Esophagus squamous epithelium (tissue), 5 donors: Measurements from ENCODE around the gene KRT78. TPM values are rescaled to one million over a fixed set of nuclear protein-coding genes. Genes with fewer than 3 reads are reported as not detected.
"Not testable (repeated sequence)": the region's sequence is repeated elsewhere in the genome, so short reads cannot be mapped to it uniquely, and the experiment has no call there.

ENCODE experiments used
- DNase-seq: peaks from one replicate; lab custom pipeline; 2025; lab: John Stamatoyannopoulos, UW
- H3K27ac ChIP-seq, 4 donors: fragments of 200-600 bp; sonication (generic); one replicate each; pipeline ENCODE4 v1.5.1; 2016 to 2019; ENCODE audit warnings: mild to moderate bottlenecking in 1 of 4
- H3K27me3 ChIP-seq, 4 donors: fragments of 200-600 bp; sonication (generic); 1 replicate in 3 of 4; 2 replicates in 1 of 4; pipeline versions ENCODE4 v1.5.1 to v1.6.0; 2017 to 2021; ENCODE audit warnings: antibody characterized with exemption in 1 of 4
- H3K36me3 ChIP-seq, 3 donors: fragments of 200-600 bp; sonication (generic); one replicate each; pipeline ENCODE4 v1.5.1; 2016 to 2019
- H3K4me1 ChIP-seq, 3 donors: fragments of 200-600 bp; sonication (generic); one replicate each; pipeline ENCODE4 v1.5.1; 2017 to 2019
- H3K4me3 ChIP-seq, 4 donors: fragments of 200-600 bp; sonication (generic); 1 replicate in 3 of 4; 2 replicates in 1 of 4; pipeline ENCODE4 v1.5.1; 2016 to 2019; ENCODE audit warnings: mild to moderate bottlenecking in 2 of 4, moderate library complexity in 1 of 4
- H3K9me3 ChIP-seq, 3 donors: fragments of 200-600 bp; sonication (generic); one replicate each; pipeline ENCODE4 v1.5.1; 2016 to 2019
- CTCF ChIP-seq, 6 experiments: fragments of 450-650 bp in 4 of 6; fragments of 200-600 bp in 2 of 6; sonication (generic) in 2 of 6; IDR thresholded peaks; one replicate each; pipeline ENCODE4 v1.5.1; 2016 to 2019; ENCODE audit warnings: antibody characterized with exemption in 6 of 6, mild to moderate bottlenecking in 4 of 6, moderate library complexity in 4 of 6
- POLR2A ChIP-seq, 4 donors: fragments of 450-650 bp; IDR thresholded peaks; one replicate each; pipeline ENCODE4 v1.6.1; 2017; ENCODE audit warnings: antibody characterized with exemption in 4 of 4, mild to moderate bottlenecking in 4 of 4, moderate library complexity in 3 of 4
- WGBS, 2 donors: methylation state at CpG; one replicate each; pipeline ENCODE4 v1.1.5; 2018; 5-methylcytosine and 5-hydroxymethylcytosine counted together
- intact Hi-C: fragments of 100-400 bp; cut with DNase I; formaldehyde crosslinking; loops from one replicate; pipeline ENCODE4 v1.15.0; 2022
- total RNA-seq, 4 donors: library from RNA; depleted of rRNA; stranded (reverse); fragments of >200 nt; gene quantifications; one replicate each; pipeline ENCODE4 v1.1.0, GENCODE V29; 2016
- donor health status: DM: yes; HTN: yes; CAD: no.

KRT78 gene
- total RNA-seq, 4 donors from 2014 or later: 194 to 481 (median 307) TPM

- intact Hi-C loops: no loop called here
- peaks cover 0 to 10% (median 0%) of the 10 kb centered on the region in 4 donors for H3K27me3 ChIP-seq
Measured at GRCh38 chr12:52892207-52892852, 43.5 kb upstream of the KRT78 start.

GRCh38 chr12:52891044-52891443 is 42.2 kb upstream of the KRT78 start:
- peaks cover 0 to 10% (median 0%) of the 10 kb centered on the region in 4 donors for H3K27me3 ChIP-seq
- no peak overlapping the region for H3K27ac ChIP-seq
- H3K9me3 ChIP-seq: no peaks in the 10 kb centered on the region
- H3K36me3 ChIP-seq: no peaks in the 10 kb centered on the region
- H3K4me3 ChIP-seq: no peak overlapping the region
- DNase-seq: no peak
- intact Hi-C loops: no loop called here
- peaks cover 0 to 6% (median 0%) of the 10 kb centered on the region in 3 donors for H3K4me1 ChIP-seq
- TF ChIP-seq CTCF (IDR thresholded peaks at IDR 0.05) (no peak), POLR2A (IDR thresholded peaks at IDR 0.05) (no peak)
- 53 to 74% methylated on average over 2 of the region's 2 CpGs for WGBS, 2 donors

More at GRCh38 chr12:52892207-52892852, 43.5 kb upstream of the KRT78 start:
- no peak for TF ChIP-seq CTCF (IDR thresholded peaks at IDR 0.05)
- no peak for TF ChIP-seq POLR2A (IDR thresholded peaks at IDR 0.05)
- no peaks in the 10 kb centered on the region for H3K36me3 ChIP-seq
- H3K27ac ChIP-seq: no peak overlapping the region
- no peaks in the 10 kb centered on the region for H3K9me3 ChIP-seq
- 86 to 91% methylated on average over 6 of the region's 7 CpGs for WGBS, 2 donors
- H3K4me3 ChIP-seq: no peak overlapping the region
- DNase-seq: no peak
- peaks cover 0 to 6% (median 0%) of the 10 kb centered on the region in 3 donors for H3K4me1 ChIP-seq

DNA sequence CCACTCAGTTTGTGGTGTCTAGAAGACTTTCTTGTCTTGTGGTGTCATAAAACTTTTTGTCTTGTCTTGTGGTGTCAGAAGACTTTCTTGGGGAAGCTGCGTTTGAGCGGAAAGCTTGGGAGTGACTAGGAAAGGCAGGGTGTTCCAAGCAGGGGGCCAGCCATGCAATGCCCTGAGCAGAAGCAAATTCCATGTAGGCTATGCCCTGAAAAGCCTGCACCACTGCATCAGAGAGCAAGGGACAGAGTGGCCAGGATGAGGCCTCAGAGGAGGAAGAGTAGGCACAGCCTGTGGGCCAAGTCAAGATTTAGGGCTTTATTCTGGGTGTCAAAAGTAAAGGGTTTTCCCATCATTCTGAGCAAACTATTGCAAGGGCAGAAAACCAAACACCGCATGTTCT is 41.6 kb upstream of the KRT78 start:
- no peak overlapping the region for H3K27ac ChIP-seq
- TF ChIP-seq POLR2A (IDR thresholded peaks at IDR 0.05) (no peak), CTCF (IDR thresholded peaks at IDR 0.05) (no peak)
- DNase-seq: no peak
- H3K4me1 ChIP-seq: peaks cover 0 to 1% (median 0%) of the 10 kb centered on the region in 3 donors
- peaks cover 0 to 10% (median 0%) of the 10 kb centered on the region in 4 donors for H3K27me3 ChIP-seq
- 84 to 100% methylated on average over 3 of the region's 3 CpGs for WGBS, 2 donors
- H3K36me3 ChIP-seq: no peaks in the 10 kb centered on the region
- H3K4me3 ChIP-seq: no peak overlapping the region
- H3K9me3 ChIP-seq: no peaks in the 10 kb centered on the region
- intact Hi-C loops: no loop called here

GRCh38 chr12:52884526-52885293 is 35.9 kb upstream of the KRT78 start:
- Histone ChIP-seq H3K9me3 (no peaks in the 10 kb centered on the region), H3K27ac (no peak overlapping the region), H3K27me3 (peaks cover 0 to 8% (median 0%) of the 10 kb centered on the region in 4 donors), H3K36me3 (no peaks in the 10 kb centered on the region), H3K4me3 (no peak overlapping the region), H3K4me1 (peaks cover under 1 to 18% (median 1%) of the 10 kb centered on the region in 3 donors)
- no peak for DNase-seq
- 10 to 27% methylated on average over 10 to 13 of the region's 13 CpGs for WGBS, 2 donors
- TF ChIP-seq POLR2A (IDR thresholded peaks at IDR 0.05) (no peak), CTCF (IDR thresholded peaks at IDR 0.05) (peak; percentile 82 to 96 (median 93))
- intact Hi-C loops: no loop called here

DNA sequence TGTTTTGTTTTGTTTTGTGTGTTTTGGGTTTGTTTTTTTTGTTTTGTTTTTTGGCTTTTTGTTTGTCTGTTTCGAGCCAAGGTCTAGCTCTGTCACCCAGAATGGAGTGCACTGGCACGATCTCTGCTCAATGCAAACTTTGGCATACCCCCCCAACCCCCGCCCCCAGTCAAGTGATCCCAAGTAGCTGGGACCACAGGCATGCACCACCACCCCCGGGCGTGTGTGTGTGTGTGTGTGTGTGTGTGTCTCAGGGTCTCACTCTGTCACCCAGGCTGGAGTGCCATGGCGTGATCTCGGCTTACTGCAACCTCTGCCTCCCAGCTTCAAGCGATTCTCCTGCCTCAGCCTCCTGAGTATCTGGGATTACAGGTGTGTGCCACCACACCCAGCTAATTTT is 31.7 kb upstream of the KRT78 start:
- H3K4me3 ChIP-seq, DNase-seq, H3K27me3 ChIP-seq, intact Hi-C loops, H3K36me3 ChIP-seq, H3K9me3 ChIP-seq: not testable (repeated sequence)
- Histone ChIP-seq H3K4me1 (peaks cover 34 to 59% (median 39%) of the 10 kb centered on the region in 3 donors), H3K27ac (peak overlapping the region in 1 of 4 donors; percentile 93)
- 46 to 67% methylated on average over 3 to 7 of the region's 8 CpGs for WGBS, 2 donors
